GF-D8 (cell line): ENCODE data around the gene PITPNC1.
"Not testable (repeated sequence)": the region's sequence is repeated elsewhere in the genome, so short reads cannot be mapped to it uniquely, and the experiment has no call there.

ENCODE experiments used
- DNase-seq: peaks from one replicate; lab custom pipeline; 2025; lab: John Stamatoyannopoulos, UW

The PITPNC1 gene

DNA sequence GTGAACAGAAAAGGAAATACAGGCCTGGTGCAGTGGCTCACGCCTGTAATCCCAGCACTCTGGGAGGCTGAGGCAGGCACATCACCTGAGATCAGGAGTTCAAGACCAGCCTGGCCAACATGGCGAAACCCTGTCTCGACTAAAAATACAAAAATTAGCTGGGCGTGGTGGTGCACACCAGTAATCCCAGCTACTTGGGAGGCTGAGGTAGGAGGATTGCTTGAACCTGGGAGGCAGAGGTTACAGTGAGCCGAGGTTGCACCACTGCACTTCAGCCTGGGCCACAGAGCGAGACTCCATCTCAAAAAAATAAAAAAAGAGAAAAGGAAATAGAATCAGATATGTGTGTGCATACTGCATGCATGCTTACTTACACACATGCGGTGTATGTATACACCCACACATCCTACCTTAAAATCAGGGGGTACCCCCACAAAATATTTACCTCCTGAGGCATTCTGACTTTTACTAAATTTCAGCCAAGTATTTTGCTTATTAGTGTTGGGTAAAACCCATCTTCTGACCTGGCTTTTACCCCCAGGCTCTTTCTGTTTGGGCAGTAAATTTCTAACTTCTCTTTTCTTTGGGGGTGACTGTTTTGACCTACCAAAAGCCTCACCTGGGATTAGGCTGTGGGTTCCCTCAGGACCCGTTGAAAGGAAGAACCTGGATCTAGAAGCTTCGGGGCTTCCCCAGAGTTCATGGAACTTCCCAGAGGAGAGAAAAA lies 201.8 kb downstream of the PITPNC1 start:
- not testable (repeated sequence) for DNase-seq

DNA sequence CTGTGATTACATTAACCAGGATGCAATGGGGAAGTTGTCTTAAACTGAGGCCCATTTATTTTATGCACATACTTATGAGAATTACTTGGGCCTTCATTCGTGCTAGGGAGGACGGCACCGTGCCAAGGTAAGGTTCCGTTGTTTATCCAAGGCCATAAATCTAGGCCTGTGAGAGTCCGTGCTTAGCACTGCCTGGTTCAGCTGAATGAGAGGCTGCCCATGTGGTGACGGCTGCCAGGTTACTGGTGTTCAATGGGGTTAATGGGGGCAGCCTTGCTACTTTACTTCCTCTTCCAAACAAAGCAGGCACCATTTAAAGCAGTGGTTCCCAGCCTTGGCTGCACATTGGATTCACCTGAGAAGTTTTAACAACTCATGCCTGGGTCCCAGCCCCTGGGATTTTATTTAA lies 205.6 kb downstream of the PITPNC1 start:
- no peak for DNase-seq

DNA sequence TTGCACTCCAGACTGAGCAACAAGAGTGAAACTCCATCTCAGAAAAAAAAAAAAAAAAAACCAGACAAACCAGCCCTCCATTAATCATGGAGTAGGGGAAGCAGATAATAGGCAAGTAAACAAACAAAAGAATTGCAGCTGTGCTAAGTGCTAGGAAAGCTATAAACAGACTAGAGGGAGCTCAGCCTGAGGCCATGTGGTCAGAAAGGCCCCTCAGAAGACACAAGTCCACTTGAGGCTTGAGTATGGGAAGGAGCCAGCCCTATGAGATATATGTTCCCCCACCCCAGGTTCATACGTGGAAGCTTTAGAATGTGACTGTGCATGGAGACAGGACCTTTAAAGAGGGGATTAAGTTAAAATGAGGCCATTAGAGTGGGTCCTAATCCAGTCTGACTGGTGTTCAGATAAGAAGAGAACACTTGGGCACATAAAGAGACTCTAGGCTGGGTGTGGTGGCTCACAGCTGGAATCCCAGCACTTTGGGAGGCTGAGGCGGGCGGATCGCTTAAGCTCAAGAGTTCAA lies 208.1 kb downstream of the PITPNC1 start:
- no peak for DNase-seq

DNA sequence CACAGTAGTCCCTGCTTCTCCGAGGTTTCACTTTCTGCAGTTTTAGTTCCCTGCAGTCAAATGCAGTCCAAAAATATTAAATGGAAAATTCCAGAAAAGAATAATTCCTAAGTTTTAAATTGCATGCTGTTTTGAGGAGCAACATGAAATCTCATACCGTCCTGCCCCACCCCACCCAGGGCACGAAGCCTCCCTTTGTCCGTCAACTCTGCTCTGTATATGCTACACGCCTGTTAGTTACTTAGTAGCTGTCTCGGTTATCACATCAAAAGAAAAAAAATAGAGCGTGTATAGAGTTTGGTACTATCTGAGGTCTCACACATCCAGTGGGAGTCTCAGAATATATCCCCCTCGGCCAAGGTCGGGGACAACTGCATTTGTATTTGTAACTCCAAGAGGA lies 211.2 kb downstream of the PITPNC1 start:
- no peak for DNase-seq

DNA sequence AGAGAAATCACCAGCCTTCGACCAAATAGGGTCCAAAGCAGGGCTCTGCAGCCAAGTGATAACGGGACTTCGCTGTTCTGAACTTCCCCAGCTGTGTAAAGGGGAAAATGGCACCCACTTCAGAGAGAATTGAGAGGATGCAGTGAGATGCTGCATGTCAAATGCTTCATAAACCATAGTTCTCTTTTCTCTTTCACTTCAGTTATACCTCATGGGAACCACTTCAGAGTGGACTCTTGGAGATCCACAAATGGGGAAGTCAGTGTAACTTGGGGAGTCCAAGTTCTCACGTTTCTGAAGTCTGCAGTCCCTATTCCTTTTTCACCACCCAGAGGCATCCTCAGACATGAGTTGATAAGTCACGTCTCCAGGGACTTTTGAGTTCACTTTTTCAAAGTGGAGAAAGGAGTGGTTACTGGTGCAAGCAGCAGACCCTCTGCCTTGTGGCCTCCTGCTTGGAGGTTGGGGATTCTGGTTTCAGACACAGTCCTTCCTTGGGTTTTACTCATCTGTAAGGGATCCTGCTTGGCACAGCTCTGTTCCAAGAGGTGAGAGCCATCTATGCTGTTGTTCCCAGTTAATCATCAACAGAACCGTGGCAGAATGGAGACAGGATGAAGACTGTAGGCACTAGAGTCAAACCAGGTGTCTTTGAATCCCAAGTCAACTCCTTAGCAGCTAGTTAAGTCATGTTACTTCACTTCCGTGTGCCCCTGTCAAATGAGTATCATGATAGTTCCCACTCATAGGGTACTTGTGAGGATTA lies 217.2 kb downstream of the PITPNC1 start:
- no peak for DNase-seq

DNA sequence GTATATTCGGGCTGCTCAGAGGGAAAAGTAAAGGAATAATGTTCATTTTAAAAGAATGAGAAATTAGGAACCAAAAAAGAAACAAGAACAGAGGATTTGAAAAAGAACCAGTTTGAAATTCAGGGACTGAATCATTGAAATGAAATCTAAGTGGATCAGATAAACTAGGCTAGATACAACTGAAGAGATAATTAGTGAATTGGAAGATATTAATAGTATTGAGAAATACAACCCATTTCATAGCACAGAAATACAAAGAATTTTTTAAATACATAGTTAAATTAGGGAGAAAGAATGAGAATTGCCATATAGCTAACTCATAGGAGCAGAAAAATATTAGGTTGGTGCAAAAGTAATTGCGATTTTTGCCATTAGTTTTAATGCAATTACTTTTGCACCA lies 223.3 kb downstream of the PITPNC1 start:
- DNase-seq, result no peak

DNA sequence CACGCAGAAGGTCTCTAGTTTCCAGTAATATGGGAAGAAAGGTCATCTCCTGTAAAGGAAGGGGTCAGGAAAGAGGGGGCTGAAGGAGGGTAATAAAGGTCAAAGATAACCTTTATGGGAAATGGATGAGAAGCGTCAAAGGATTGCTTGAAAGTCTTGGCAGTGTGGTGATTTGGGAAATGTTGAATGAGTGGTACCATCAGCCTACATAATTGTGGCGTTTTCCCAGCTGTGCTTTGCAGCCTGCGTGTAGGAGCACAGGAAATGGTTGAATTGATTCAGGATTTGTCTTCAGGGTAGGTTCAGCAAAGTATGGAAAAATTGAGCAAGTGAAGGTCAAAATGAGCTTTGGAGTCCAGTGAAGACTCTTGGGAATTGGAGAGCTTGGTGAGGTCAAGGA lies 224.8 kb downstream of the PITPNC1 start:
- no peak for DNase-seq

DNA sequence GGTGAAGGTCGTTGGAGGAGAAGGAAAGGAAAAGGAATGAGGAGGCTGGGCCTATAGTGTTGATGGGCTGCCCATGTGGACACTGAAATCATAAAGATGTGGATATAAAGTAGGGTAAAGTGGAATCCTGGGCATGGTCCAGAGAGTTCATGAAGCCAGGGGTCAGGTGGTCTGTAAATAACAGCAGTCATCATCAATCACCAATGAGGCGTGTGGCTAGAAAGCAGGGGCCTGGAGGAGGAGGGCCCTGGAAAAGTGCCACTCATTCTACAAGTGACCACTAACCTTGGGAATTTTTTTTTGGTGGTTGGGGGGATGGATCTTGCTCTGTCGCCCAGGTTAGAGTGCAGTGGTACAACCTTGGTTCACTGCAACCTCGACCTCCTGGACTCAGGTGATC lies 225.4 kb downstream of the PITPNC1 start:
- no peak for DNase-seq

DNA sequence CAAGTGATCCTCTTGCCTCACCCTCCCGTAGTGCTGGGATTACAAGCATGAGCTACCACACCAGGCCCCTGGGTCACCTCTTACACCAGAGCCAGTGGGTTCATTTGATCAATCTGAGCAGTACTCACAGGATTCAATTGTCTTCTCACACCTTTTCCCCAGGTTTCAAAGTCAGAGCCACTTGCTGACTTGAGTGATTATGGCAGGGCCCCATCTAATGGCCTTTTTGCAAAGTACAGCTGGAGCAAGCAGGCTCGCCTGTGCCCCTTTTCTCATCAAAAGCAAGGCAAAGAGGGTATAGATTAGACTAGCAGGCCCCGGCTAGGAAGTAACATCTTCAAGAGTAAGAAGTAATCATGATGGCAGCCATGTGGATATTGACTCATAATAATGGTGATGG lies 225.9 kb downstream of the PITPNC1 start:
- DNase-seq, result no peak

DNA sequence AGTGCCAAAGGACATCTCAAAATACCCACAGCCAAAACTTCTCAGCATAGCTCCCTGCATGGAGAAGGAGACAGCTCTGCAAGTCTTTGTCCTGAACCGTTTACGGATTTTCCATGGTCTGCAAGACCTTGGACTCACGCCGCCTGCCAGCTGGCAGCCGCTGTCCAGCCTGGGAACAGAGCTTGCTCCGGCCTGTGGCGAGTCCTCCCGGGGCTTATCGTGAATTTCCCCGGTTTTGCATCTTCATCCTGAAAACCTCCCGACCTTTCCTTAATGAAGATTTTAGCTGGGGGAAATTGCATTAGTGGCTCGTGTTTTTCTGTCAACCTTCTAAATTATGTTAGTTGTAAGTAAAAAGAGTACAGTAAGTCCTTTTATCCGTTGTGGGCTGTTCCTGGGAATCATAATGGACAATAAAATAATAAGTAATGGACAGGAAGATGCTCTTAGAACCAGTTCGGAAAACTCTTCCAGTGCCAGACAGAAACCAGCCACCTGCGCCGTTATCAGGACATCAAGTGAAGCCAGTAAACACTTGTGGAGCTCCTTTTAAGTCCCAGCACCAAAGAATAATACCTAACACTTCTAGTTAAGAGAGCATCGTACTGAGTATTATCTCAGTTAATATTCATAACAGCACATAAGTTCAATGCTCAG lies 228.3 kb downstream of the PITPNC1 start:
- DNase-seq, result no peak

DNA sequence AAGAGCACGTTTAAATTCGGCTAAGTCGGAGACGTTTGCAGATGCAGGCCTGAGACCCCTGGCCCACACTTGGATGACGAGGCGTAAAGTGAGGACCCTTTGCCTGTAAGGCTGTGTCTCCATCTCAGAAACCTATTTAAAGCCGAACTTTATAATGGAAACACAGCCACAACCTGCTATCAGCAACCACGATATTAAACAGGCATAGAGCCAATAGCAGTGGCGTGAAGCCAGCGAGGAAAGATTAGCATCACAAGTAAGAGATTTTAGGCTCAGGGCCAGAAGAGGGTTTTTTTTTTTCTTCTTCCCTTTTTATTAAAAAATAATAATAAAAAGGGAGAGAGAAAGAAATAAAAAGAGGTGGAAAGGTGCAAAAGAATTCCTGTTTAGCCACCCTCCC lies 229.4 kb downstream of the PITPNC1 start:
- DNase-seq, result no peak

DNA sequence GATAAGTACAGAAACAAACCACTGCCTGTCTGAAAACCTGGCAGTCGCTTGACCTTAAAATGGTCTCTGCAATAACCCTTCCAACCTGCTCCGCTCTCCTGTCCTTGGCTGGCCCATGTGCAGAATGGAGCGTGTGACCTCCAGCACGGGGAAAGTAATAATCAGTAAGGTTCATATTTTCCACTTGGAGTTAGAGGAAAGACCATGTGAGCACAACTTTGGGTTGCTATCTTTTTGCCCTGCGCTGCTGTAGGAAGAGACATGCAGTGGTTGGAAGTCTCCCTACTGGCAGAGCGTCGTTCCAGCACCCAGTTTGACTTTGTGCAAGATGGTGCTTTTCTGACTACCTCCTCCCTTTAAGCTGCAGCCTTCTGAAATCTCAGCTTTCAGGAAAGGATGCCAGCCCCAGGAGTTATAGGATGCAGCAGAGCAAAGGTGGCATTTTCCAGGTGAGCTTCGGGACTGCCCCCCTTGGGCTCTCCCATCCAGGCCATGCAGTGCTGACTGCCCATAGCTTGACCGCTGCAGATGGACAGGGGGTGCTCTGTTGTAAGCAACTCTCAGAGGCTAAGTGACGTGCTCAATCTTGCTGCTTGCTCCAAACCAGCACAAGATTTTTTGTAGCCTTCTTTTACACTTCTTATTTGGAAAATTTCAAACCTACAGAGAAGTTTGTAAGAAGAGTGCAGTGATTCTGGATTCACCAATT lies 230.0 kb downstream of the PITPNC1 start:
- no peak for DNase-seq

DNA sequence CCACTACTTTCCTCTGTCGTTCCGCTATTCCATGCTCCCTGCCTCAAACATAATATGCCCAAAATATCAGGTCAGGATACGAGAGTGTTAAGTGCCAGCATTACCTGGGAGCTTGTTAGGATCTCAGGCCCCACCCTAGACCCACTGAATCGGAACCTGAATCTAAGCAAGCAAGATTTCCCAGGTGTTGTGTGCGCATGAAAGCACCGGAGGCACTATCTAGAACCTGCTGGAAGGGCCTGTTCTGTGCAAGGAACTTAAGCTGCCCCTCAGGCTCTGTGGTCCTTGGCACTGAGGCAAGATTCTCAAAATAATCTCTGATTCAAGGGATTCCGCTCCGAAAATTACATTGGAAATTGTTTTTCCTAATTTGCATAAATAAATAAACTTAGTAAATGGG lies 233.0 kb downstream of the PITPNC1 start:
- DNase-seq, result no peak

DNA sequence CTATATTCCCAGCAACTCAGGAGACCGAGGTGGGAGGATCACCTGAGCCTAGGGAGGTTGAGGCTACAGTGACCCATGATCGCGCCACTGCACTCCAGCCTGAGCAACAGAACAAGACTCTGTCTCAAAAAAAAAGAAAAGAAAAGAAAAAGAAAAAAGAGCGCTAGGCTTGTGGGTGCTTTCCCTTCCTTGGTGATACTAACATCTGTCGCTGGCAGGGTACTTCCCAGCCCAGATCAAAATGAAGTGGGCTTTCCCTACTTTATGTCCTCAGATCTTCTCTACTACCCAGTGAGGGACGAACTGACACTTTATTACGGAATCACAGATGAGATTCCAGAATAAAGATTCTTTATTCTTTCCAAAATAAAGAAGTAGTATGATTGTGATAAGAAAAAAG lies 236.9 kb downstream of the PITPNC1 start:
- DNase-seq, result no peak

DNA sequence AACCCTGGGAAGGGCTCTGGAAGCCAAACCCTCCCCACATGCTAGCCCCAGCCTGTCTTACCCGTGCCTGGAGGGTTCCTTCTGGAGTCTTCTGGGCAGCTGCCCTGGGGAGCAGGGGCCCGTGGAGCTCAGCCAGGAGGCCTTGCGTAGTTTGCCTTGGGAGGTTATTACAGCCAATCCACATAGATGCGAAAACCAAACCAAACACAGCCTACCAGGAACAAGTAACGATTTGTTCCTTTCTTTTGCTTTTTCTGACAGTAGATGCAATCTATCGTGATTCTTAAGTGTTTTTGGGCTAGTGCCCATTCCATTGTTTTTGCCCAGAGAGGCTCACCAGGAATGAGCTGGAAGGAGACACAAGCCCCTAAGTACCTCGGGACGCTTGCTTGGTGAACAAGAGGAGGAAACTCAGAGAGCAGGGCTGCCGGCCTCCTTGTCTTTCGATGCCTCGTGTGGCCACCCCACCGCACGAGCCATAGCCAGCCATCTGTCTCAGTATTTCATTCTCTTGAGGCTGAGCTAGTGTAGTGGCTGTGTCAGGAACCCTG lies 238.0 kb downstream of the PITPNC1 start:
- DNase-seq, result no peak

DNA sequence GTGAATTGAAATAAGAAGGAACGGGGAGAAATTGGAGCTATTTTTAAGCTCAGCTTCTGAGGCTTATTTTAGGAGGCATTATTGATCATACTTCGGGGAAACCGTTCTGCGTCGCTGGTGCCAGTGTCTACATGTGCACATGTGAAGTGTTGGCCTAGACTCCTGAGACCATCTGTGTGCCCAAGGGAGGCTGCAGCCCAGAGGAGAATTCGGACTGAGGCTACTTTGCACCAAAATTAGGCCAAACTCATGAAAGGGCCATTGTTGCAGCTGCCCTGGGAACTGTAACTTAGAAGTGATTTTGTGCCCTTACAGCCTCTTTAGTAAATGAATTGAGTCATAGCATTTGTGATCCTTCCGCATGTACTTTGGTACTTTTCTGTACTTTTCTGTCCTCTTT lies 238.7 kb downstream of the PITPNC1 start:
- DNase-seq, result no peak

DNA sequence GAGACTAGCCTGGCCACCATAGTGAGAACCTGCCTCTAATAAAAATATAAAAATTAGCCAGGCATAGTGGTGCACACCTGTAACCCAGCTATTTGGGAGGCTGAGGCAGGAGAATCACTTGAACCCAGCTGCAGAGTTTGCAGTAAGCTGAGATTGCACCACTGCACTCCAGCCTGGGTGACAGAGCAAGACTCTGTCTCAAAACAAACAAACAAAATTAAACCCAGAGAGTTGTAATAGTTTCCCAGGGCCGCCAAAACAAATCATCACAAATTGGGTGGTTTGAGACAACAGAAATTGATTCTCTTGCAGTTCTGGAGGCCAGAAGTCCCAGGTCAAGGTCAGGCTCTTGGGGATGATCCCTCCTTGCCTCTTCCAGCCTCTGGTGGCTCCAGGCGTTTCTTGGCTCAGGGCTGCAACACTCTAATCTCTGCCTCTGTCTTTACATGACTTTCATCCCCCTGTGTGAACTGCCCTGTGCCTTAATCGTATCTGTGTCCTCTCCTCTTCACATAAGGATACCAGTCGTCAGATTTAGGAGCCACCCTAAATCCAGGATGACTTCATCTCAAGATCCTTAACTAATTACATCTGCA lies 240.3 kb downstream of the PITPNC1 start:
- DNase-seq, result no peak

DNA sequence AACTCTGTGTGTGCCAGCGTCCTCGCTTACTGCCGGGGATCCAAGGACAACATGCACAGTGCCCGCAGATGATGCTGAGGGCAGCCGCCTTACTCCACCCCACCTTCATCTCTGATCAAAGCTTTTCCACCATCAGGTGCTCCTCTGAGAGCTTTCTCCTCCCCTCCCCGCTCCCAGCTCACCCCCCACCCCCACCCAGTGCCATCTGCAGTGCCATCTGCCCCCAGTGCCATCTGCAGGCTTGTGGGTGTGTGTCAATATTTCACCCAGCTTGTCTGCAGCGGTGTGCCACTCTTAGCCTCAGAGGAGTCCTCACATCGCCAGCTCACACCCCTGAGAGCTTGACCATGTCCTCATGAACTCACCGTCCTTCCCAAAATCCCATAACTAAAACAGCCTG lies 242.5 kb downstream of the PITPNC1 start:
- DNase-seq, result no peak

DNA sequence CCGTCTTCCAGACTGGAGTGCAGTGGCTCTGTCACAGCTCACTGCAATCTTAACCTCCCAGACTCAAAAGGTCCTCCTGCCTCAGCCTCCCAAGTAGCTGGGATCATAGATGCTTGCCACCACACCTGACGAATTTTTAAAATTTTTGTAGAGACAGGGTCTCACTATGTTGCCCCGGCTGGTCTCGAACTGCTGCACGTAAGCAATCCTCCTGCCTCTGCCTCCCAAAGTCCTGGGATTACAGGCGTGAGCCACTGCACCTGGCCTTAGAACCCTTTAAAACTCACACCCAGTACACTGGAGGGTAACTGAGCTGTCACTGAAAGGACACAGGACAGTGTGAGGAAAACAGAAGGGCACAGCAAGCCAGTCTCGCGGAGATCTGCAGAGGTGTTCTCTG lies 243.0 kb downstream of the PITPNC1 start:
- no peak for DNase-seq

DNA sequence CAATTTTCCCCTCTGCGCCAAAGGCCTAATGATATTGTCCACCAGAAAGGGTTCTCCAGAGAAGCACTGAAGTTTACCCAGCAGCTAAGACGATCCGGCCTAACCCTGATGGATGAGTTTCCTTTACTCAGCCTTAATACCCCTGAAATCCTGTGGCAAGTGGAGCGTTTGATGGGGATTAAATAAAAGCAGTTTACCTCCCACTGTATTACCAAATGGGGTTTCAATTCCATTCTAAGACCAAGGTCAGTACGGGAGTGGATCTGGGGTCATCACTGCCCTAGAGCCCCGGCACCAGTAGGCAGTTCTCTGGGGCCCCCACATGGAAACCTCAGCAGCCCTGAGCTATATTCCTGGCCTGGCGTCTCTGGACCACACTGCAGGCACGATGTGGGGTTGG lies 243.6 kb downstream of the PITPNC1 start:
- no peak for DNase-seq

DNA sequence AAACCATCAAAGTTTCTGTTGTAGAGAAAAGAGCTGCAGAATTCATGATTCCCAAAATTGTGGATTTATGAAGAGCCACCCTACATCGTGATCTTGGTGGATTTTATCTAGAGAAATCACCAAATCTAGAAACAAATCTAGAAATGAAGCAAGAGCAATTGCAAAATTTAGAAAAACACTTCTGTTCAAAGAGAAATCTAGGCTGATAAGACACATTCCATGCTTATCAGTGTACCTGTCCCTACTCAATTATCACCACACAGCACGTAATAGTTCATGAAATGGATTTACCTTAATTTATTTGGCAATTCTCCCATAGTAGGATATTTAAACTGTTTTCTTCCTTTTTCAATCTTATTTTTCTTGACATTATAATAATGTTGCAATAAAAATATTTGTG lies 246.7 kb downstream of the PITPNC1 start:
- DNase-seq, result no peak
